DOHH2 (cell line): ENCODE data around the gene PDE11A.

ENCODE experiments used
- H3F3A ChIP-seq: fragments of 200-600 bp; sonication (generic), shearing (Covaris generic); 2 replicates; pipeline ENCODE4 v1.6.0; 2016; ENCODE audit warnings: antibody characterized with exemption, mild to moderate bottlenecking; ENCODE audit not compliant: control insufficient read depth, insufficient read depth
- H3K27ac ChIP-seq: fragments of 200-600 bp; sonication (generic); 2 replicates; pipeline ENCODE4 v1.5.1; 2014; ENCODE audit warnings: low read depth, mild to moderate bottlenecking, low read length, moderate library complexity
- H3K27me3 ChIP-seq: fragments of 200-600 bp; sonication (generic); 2 replicates; pipeline ENCODE4 v1.6.1; 2014; ENCODE audit warnings: mild to moderate bottlenecking, low read length, mixed read lengths; ENCODE audit not compliant: control insufficient read depth
- H3K36me3 ChIP-seq: fragments of 200-600 bp; sonication (generic); 2 replicates; pipeline ENCODE4 v1.6.1; 2014; ENCODE audit warnings: mild to moderate bottlenecking, low read length, moderate library complexity, mixed read lengths; ENCODE audit not compliant: control insufficient read depth
- H3K4me1 ChIP-seq: fragments of 200-600 bp; sonication (generic); 2 replicates; pipeline ENCODE4 v1.6.1; 2014; ENCODE audit warnings: mild to moderate bottlenecking, low read length, mixed read lengths; ENCODE audit not compliant: control insufficient read depth
- H3K4me2 ChIP-seq: fragments of 200-600 bp; sonication (generic); 2 replicates; pipeline ENCODE4 v1.6.0; 2014; ENCODE audit warnings: mild to moderate bottlenecking, low read length, moderate library complexity
- H3K4me3 ChIP-seq: fragments of 200-600 bp; sonication (generic); 2 replicates; pipeline ENCODE4 v1.5.1; 2014; ENCODE audit warnings: mild to moderate bottlenecking, low read length, mixed read lengths
- H3K79me2 ChIP-seq: fragments of 200-600 bp; sonication (generic); 2 replicates; pipeline ENCODE4 v1.6.1; 2014; ENCODE audit warnings: mild to moderate bottlenecking, low read length, mixed read lengths; ENCODE audit not compliant: control insufficient read depth
- H3K9me2 ChIP-seq: fragments of 200-600 bp; sonication (generic); replicated peaks from 2 replicates; pipeline ENCODE4 v1.6.1; 2014; ENCODE audit warnings: mild to moderate bottlenecking, low read length, mixed read lengths; ENCODE audit not compliant: control insufficient read depth
- H3K9me3 ChIP-seq: fragments of 200-600 bp; sonication (generic); 2 replicates; pipeline ENCODE4 v1.6.1; 2014; ENCODE audit warnings: antibody characterized with exemption, low read length, mixed read lengths; ENCODE audit not compliant: control insufficient read depth, insufficient read depth
- H4K20me1 ChIP-seq: fragments of 200-600 bp; sonication (generic); 2 replicates; pipeline ENCODE4 v1.6.0; 2014; ENCODE audit warnings: low read depth, mild to moderate bottlenecking, antibody characterized with exemption, low read length, moderate library complexity; ENCODE audit not compliant: control insufficient read depth, insufficient read depth
- EZH2phosphoT487 ChIP-seq: fragments of 200-600 bp; sonication (generic); IDR thresholded peaks from 2 replicates; pipeline ENCODE4 v1.6.1; 2017; ENCODE audit warnings: borderline replicate concordance, mild to moderate bottlenecking, antibody characterized with exemption, low read length, moderate library complexity, mixed read lengths
- TF ChIP-seq, protein P1 (sequence below): fragments of 200-600 bp; sonication (generic); IDR thresholded peaks from one replicate; pipeline ENCODE4 v1.5.1; 2014; ENCODE audit warnings: antibody characterized with exemption, mild to moderate bottlenecking, low read depth, low read length; ENCODE audit not compliant: poor library complexity, severe bottlenecking

Gene PDE11A

GRCh38 chr2:177891533-177891932, 181.0 kb downstream of the PDE11A start:
- Histone ChIP-seq H3K9me2 (no peaks in the 10 kb centered on the region), H3K27me3 (no peaks in the 10 kb centered on the region)
- TF ChIP-seq EZH2phosphoT487, result no peak
- TF ChIP-seq, protein P1, sequence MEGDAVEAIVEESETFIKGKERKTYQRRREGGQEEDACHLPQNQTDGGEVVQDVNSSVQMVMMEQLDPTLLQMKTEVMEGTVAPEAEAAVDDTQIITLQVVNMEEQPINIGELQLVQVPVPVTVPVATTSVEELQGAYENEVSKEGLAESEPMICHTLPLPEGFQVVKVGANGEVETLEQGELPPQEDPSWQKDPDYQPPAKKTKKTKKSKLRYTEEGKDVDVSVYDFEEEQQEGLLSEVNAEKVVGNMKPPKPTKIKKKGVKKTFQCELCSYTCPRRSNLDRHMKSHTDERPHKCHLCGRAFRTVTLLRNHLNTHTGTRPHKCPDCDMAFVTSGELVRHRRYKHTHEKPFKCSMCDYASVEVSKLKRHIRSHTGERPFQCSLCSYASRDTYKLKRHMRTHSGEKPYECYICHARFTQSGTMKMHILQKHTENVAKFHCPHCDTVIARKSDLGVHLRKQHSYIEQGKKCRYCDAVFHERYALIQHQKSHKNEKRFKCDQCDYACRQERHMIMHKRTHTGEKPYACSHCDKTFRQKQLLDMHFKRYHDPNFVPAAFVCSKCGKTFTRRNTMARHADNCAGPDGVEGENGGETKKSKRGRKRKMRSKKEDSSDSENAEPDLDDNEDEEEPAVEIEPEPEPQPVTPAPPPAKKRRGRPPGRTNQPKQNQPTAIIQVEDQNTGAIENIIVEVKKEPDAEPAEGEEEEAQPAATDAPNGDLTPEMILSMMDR, result no peak

GRCh38 chr2:177889818-177890460, 182.6 kb downstream of the PDE11A start:
- Histone ChIP-seq H3K27me3 (no peaks in the 10 kb centered on the region), H3F3A (no peaks in the 10 kb centered on the region), H3K27ac (no peak overlapping the region), H3K36me3 (no peaks in the 10 kb centered on the region), H3K79me2 (no peaks in the 10 kb centered on the region), H3K4me3 (no peak overlapping the region), H3K9me3 (no peaks in the 10 kb centered on the region), H3K4me2 (no peak overlapping the region), H3K9me2 (no peaks in the 10 kb centered on the region), H3K4me1 (no peaks in the 10 kb centered on the region), H4K20me1 (no peaks in the 10 kb centered on the region)
- TF ChIP-seq EZH2phosphoT487, result no peak
- TF ChIP-seq, protein P1, result no peak

More at GRCh38 chr2:177891533-177891932, 181.0 kb downstream of the PDE11A start:
- no peak overlapping the region for H3K4me2 ChIP-seq
- H3K79me2 ChIP-seq, result no peaks in the 10 kb centered on the region
- H3K27ac ChIP-seq, result no peak overlapping the region
- H3K36me3 ChIP-seq, result no peaks in the 10 kb centered on the region
- H3K4me1 ChIP-seq, result no peaks in the 10 kb centered on the region
- H4K20me1 ChIP-seq, result no peaks in the 10 kb centered on the region
- H3K9me3 ChIP-seq, result no peaks in the 10 kb centered on the region
- H3F3A ChIP-seq, result no peaks in the 10 kb centered on the region
- H3K4me3 ChIP-seq, result no peak overlapping the region

- Histone ChIP-seq H3K27me3 (no peaks in the 10 kb centered on the region), H3F3A (no peaks in the 10 kb centered on the region), H3K9me3 (no peaks in the 10 kb centered on the region), H3K36me3 (no peaks in the 10 kb centered on the region), H3K4me3 (no peak overlapping the region), H3K27ac (no peak overlapping the region), H3K79me2 (no peaks in the 10 kb centered on the region), H3K4me1 (no peaks in the 10 kb centered on the region), H3K9me2 (no peaks in the 10 kb centered on the region), H4K20me1 (no peaks in the 10 kb centered on the region), H3K4me2 (no peak overlapping the region)
- TF ChIP-seq EZH2phosphoT487, result no peak
- TF ChIP-seq, protein P1, result no peak
Measured at GRCh38 chr2:177888581-177888980, 184.0 kb downstream of the PDE11A start.
